Measurements from ENCODE around the gene REEP5. TPM values are rescaled to one million over a fixed set of nuclear protein-coding genes. Genes with fewer than 3 reads are reported as not detected.

REEP5 gene
- total and polyA plus RNA-seq, 9 of the 15 experiments (the other 6 are each of a cell fraction or from before 2014, with no cell fraction given): 14.7 to 102 (median 36.0) TPM

GRCh38 chr5:112883192-112883591 is 38.8 kb downstream of the REEP5 start (continued):
- TF ChIP-seq, protein P1, sequence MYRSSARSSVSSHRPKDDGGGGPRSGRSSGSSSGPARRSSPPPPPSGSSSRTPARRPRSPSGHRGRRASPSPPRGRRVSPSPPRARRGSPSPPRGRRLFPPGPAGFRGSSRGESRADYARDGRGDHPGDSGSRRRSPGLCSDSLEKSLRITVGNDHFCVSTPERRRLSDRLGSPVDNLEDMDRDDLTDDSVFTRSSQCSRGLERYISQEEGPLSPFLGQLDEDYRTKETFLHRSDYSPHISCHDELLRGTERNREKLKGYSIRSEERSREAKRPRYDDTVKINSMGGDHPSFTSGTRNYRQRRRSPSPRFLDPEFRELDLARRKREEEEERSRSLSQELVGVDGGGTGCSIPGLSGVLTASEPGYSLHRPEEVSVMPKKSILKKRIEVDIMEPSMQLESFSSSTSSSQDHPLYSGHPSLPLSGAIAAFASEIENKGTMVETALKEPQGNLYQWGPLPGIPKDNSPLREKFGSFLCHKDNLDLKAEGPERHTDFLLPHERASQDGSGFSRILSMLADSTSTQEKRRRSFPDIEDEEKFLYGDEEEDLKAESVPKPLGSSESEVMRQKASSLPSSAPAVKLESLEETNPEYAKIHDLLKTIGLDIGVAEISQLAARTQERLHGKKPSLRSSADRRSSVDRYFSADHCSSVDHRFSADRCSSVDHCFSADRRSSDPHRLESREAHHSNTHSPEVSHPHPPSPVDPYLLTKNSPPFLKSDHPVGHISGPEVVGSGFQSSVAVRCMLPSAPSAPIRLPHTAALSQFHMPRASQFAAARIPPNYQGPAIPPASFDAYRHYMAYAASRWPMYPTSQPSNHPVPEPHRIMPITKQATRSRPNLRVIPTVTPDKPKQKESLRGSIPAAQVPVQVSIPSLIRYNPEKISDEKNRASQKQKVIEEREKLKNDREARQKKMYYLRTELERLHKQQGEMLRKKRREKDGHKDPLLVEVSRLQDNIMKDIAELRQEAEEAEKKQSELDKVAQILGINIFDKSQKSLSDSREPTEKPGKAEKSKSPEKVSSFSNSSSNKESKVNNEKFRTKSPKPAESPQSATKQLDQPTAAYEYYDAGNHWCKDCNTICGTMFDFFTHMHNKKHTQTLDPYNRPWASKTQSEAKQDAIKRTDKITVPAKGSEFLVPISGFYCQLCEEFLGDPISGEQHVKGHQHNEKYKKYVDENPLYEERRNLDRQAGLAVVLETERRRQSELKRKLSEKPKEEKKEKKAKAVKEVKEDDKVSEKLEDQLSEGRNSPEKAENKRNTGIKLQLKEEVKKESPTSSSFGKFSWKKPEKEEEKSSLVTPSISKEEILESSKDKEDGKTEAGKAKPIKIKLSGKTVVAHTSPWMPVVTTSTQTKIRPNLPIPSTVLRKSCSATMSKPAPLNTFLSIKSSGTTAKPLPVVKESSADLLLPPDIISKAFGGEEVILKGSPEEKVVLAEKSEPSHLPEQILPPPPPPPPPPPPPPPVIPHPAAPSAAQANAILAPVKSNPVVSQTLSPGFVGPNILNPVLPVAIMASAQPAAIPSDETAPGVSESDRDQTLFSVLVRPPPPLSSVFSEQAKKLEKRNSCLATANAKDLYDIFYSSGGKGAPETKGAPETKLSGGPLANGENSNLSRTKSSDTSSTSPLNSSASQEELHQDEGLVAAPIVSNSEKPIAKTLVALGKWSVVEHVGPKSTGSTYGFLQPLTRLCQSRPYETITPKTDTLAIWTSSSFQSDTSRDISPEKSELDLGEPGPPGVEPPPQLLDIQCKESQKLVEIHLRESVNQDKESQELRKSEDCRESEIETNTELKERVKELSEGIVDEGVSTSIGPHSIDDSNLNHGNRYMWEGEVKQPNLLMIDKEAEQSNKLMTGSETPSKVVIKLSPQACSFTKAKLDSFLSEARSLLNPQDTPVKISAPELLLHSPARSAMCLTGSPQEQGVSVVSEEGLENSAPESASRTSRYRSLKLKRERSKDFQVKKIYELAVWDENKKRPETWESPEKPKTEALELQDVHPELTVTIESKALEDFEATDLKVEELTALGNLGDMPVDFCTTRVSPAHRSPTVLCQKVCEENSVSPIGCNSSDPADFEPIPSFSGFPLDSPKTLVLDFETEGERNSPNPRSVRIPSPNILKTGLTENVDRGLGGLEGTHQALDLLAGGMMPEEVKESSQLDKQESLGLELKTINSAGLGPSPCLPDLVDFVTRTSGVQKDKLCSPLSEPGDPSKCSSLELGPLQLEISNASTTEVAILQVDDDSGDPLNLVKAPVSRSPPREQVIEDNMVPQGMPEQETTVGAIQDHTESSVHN (IDR thresholded peaks at IDR 0.05; ENCODE audit: borderline replicate concordance in 1 of 2, low read depth in 1 of 2): no peak
- TF ChIP-seq LARP7 (IDR thresholded peaks at IDR 0.05) (no peak), GATAD2B (IDR thresholded peaks at IDR 0.05; ENCODE audit: borderline replicate concordance) (no peak), DPF2 (IDR thresholded peaks at IDR 0.05) (0 out of 2 replicates have a peak, but pooled peaks have one; percentile 23), KLF6 (CRISPR knock-in tag; IDR thresholded peaks at IDR 0.05; ENCODE audit: borderline replicate concordance) (no peak), CBX5 (IDR thresholded peaks at IDR 0.05; ENCODE audit: borderline replicate concordance, low read depth) (no peak), PTBP1 (IDR thresholded peaks at IDR 0.05; ENCODE audit: low read depth, low read length) (no peak), ZC3H8 (IDR thresholded peaks at IDR 0.05) (no peak), CREBBP (IDR thresholded peaks at IDR 0.05; ENCODE audit: low read depth, low read length) (no peak), NCOR1 (IDR thresholded peaks at IDR 0.05) (0 out of 2 replicates have a peak, but pooled peaks have one; percentile 10), DIDO1 (tag; IDR thresholded peaks at IDR 0.05; ENCODE audit: low read depth) (no peak), PYGO2 (tag; IDR thresholded peaks at IDR 0.05) (no peak), BRCA1 (IDR thresholded peaks at IDR 0.05) (no peak), BRCA1 (CRISPR knock-in tag; IDR thresholded peaks at IDR 0.05) (no peak), FOXK2 (conservative IDR thresholded peaks at IDR 0.05 in 1 of 2, IDR thresholded peaks at IDR 0.05 in 1 of 2; ENCODE audit: low read depth in 2 of 2) (no peak), NFE2L1 (tag; IDR thresholded peaks at IDR 0.05; ENCODE audit: borderline replicate concordance, low read depth) (no peak), HDAC1 (IDR thresholded peaks at IDR 0.05) (peak; percentile 30 to 94; a peak in 2 of 4 replicates), RAD51 (IDR thresholded peaks at IDR 0.05; ENCODE audit: borderline replicate concordance, low read depth) (no peak), PURB (CRISPR knock-in tag; IDR thresholded peaks at IDR 0.05; ENCODE audit: low read depth) (no peak)
- TF ChIP-seq, protein P2, sequence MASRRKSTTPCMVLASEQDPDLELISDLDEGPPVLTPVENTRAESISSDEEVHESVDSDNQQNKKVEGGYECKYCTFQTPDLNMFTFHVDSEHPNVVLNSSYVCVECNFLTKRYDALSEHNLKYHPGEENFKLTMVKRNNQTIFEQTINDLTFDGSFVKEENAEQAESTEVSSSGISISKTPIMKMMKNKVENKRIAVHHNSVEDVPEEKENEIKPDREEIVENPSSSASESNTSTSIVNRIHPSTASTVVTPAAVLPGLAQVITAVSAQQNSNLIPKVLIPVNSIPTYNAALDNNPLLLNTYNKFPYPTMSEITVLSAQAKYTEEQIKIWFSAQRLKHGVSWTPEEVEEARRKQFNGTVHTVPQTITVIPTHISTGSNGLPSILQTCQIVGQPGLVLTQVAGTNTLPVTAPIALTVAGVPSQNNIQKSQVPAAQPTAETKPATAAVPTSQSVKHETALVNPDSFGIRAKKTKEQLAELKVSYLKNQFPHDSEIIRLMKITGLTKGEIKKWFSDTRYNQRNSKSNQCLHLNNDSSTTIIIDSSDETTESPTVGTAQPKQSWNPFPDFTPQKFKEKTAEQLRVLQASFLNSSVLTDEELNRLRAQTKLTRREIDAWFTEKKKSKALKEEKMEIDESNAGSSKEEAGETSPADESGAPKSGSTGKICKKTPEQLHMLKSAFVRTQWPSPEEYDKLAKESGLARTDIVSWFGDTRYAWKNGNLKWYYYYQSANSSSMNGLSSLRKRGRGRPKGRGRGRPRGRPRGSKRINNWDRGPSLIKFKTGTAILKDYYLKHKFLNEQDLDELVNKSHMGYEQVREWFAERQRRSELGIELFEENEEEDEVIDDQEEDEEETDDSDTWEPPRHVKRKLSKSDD (conservative IDR thresholded peaks at IDR 0.05; ENCODE audit: low read length): no peak
